Activated CD8-positive, alpha-beta memory T cell treated with anti-CD3 and anti-CD28 coated beads, Interleukin-2, amount 50 U/mL, for 1 hour (primary cell): ENCODE data around the gene CYB5A.

Source experiments
- DNase-seq: peaks from one replicate; pipeline ENCODE4 v3.0.0-alpha.2; 2020; ENCODE audit errors: extremely low read depth

Gene CYB5A

DNA sequence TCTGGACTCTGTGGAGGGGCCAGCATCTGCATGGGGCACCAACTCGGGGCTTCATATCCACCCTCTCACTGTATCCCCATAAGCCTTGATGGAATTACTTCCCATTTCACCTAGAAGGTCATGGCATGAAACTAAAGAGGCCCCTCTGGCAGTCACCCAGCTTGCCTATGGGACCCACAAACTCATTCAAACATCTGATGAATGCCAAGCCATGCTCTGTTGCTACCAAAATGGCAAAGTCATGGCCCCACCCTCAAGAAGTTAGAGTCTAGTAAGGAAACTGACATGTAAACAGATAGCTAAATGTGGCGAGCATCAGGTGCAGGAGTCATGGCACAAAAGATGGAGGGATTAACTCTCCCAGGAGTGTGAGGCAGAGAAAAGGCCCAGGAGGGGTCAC lies 14.5 kb downstream of the CYB5A start:
- DNase-seq, result no peak

- no peak for DNase-seq
Measured at GRCh38 chr18:74276609-74277008, 15.2 kb downstream of the CYB5A start.

DNA sequence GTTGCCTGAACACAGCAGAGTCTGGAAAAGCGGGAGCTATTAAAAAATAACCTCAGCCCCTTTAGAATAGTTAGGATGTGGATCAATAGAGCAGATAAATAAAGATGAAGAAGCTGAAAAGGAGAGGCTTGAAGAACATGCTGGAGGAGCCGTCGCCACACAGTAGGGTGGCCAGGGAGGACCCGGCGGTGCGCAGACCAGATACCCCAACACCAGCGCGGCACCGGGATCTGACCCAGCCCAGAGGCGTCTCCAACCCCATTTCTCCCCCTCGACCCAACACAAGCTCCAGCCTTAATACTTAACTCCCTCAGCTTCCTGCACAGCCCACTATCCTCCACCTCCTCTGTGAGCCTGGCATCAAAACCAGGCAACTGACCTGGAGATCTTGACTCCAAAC lies 16.0 kb downstream of the CYB5A start:
- DNase-seq, result no peak

DNA sequence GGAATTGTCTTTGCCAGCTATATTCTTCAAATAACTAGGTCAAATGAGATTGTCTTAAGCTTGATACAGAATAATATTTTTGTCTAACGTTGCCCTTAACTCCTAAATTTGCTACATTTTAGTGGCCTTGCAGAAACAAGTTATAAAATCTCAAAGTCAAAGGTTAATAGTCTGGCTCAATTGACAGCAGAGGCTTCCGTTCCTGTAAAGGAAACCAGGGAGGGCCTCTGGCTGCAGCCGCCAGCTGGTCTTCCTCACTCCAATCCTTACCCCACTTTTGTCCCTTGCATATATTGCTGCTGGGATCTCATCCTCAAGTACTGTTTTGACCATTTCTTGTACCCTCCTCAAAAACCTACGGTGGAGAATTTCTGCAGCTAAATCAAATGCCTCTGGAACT lies 17.1 kb downstream of the CYB5A start:
- DNase-seq, result no peak

DNA sequence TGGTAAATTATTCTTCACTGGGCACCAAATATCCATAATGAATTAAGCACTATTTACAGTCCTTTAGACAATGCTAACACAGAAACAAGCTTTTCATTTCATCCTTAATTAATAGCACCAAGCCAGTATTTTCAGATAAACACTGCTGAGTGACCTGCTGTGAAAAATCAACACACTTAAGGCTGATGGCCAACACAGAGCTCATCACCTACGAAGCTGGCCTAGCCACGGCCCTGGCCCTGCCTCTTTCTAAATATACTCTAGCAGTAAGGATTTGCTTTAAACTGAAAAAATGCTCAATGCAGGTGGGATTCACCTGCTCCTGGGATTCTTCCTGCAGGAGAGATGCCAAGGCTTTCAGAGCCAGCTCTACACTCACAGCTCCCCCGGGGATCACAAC lies 18.4 kb downstream of the CYB5A start:
- DNase-seq, result no peak

- no peak for DNase-seq
Measured at GRCh38 chr18:74271635-74272034, 20.1 kb downstream of the CYB5A start.

DNA sequence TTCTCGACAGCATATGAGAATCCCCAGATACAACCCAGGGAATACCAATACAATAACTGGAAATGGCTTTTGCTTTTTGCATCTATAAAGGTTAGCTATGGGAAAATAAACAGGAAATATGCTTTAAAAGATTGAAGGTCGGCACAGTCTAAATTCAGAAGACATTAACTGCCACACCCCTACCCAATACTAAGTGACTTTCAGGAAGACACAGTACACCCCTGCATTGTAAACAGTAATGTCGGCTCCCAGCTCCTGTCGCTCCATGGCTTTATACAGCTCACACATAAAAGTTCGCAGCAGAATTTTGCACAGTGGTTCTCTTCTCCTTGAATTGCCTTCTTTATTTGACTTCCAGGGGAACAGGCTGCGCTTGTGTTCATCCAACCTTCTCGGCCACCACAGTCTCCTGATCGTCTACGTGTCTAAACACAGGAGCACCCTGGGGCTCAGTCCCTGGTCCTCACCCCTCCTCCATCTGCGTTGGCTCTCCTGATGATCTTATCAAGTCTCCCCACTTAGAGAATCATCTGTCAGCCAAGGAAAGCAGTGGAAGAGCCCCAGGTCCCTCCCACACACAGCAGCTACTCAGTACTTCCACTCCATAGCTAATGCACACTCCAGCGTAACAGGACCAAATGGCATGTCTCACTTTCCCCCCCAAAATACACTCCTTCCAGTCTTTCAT lies 22.7 kb downstream of the CYB5A start:
- DNase-seq, result no peak

DNA sequence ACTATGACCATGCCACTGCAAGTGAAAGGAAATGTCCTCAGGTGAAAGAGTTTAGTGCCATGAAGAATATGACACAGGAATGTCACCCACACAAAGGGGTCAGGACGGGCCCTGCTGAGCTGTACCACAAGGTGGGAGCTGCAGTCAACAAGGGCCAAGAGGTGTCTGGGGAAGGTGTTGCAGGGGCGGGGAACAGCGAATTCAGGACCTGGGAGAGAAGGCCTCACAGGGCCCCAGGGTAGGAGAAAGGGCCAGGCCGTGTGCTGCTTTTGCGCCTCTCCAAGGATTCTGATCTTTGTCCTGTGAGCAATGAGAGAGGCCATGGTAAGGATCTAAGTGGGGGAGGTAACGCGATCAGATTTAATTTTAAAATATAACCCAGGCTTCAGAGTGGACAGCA lies 23.6 kb downstream of the CYB5A start:
- no peak for DNase-seq

DNA sequence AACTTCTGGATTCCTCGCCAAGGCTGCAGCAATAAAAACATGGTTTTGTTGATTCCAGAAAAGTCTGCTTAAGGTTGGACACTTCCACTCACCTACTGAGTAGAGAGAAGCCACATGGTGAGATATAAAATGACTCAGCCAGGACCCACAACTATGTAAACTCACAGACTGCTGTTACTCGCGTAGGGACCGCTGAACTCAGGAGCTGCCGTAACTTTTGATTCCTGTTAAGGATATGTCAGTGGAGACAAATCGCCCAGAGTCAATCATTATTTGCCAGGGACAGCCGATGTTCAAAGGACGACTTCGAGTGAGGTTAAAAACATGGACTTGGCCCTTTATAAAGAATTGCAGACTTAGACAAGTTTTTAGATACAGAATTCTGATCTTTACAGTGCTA lies 25.6 kb downstream of the CYB5A start:
- no peak for DNase-seq

GRCh38 chr18:74265546-74266098 lies 26.1 kb downstream of the CYB5A start:
- DNase-seq, result no peak

- no peak for DNase-seq
Measured at GRCh38 chr18:74264303-74265020, 27.3 kb downstream of the CYB5A start.

GRCh38 chr18:74261053-74261713 lies 30.6 kb downstream of the CYB5A start:
- DNase-seq, result no peak

DNA sequence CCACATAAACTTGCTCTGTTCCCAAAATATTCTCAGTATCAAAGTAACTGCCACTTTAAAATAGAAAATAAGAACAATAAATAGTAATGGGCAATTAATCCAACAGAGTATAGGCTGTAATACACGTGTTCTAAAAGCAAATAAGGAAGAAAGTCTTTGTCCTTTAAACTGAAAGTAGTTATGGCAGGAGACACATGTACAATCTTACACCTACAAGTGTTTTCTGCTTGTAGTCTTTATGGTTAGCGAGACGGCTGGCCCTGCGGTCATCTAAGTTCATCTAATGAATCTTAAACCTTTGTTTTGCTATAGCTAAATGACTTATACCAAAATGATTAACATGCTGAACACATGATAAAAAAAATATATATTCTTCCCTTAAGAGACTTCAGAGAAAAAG lies 32.4 kb downstream of the CYB5A start:
- no peak for DNase-seq

- DNase-seq, result no peak
Measured at GRCh38 chr18:74257083-74257482, 34.7 kb downstream of the CYB5A start.

GRCh38 chr18:74256190-74256589 lies 35.6 kb downstream of the CYB5A start:
- no peak for DNase-seq

- no peak for DNase-seq
Measured at GRCh38 chr18:74255131-74255616, 36.6 kb downstream of the CYB5A start.

GRCh38 chr18:74252039-74252395 lies 39.7 kb downstream of the CYB5A start:
- DNase-seq, result no peak

GRCh38 chr18:74251297-74252038 lies 40.3 kb downstream of the CYB5A start:
- no peak for DNase-seq

- DNase-seq, result no peak
Measured at GRCh38 chr18:74250131-74250530, 41.6 kb downstream of the CYB5A start.

- no peak for DNase-seq
Measured at GRCh38 chr18:74249181-74249968, 42.4 kb downstream of the CYB5A start.

DNA sequence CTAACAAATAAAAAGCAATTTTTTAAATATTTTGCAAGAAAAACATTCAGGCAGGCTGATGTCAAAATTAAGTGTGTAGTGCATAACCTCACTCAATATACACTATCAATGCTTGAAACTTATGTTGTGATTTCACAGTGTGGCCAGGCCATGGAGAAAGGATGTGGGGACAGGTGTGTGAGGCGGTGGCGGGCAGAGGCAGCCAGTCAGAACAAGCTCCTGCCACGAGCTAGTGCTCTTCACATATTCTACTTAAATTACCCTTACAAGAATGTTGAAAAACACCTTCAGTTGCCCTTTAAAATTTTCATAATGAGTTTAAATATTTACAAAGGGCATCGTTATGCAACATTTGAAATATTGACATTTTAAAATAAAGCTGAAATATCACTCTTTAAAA lies 43.2 kb downstream of the CYB5A start:
- DNase-seq, result no peak
